HepG2 (cell line): ENCODE data around the gene TMEM121. TPM values are rescaled to one million over a fixed set of nuclear protein-coding genes. Genes with fewer than 3 reads are reported as not detected.
A peak's percentile ranks its signal among the peaks of the same experiment; 100 is the strongest.

Experiments
- ATAC-seq: fragments of 200-7000 bp; cut with Tn5 transposase; 3 replicates; pipeline ENCODE4 v1.9.1; 2020; ENCODE audit warnings: mild to moderate bottlenecking, moderate library complexity
- BruUV-seq: library from RNA; stranded (reverse); fragments of 400-500 nt; replicated peaks from 2 replicates; lab custom pipeline; 2021; lab: Mats Ljungman, UMichigan
- CTCF ChIA-PET: fragments of 300-600 bp; formaldehyde crosslinking; extraction: SDS; loops from one replicate; lab custom pipeline; 2021; ENCODE audit warnings: low total read pairs, inconsistent platforms, low intra/inter-chr PET ratio; lab: Yijun Ruan, JAX
- POLR2A ChIA-PET: fragments of 350-600 bp; sonication (Branson Sonifier 250); formaldehyde crosslinking; loops from one replicate; lab custom pipeline; 2020; ENCODE audit warnings: antibody characterized with exemption, inconsistent platforms; lab: Yijun Ruan, JAX
- DNase-seq: peaks from one replicate; pipeline ENCODE4 v3.0.0-alpha.2; 2015; ENCODE audit warnings: low spot score
- FAIRE-seq: peaks from 3 replicates; lab custom pipeline; 2011; peaks lifted over from hg19 to GRCh38; lab: Jason Lieb, UNC
- H2AFZ ChIP-seq: one replicate; pipeline ENCODE4 v1.6.1; 2011; ENCODE audit warnings: low read length, inconsistent platforms
- H3K27ac ChIP-seq: fragments of 300-600 bp; 3 replicates; pipeline ENCODE4 v1.8.0; 2011; ENCODE audit warnings: mixed run types, mild to moderate bottlenecking, mixed read lengths, low read length, inconsistent platforms; ENCODE audit not compliant: insufficient read depth; ENCODE audit errors: extremely low read length
- H3K27me3 ChIP-seq, 2 experiments: fragments of 200-600 bp in 1 of 2; 2 replicates in 1 of 2; 3 replicates in 1 of 2; pipeline versions ENCODE4 v1.6.0 to v1.8.0; 2011; ENCODE audit warnings: low read length in 2 of 2, mild to moderate bottlenecking in 2 of 2, moderate library complexity in 2 of 2, inconsistent platforms in 1 of 2; ENCODE audit not compliant: insufficient read depth in 2 of 2, control insufficient read depth in 1 of 2
- H3K36me3 ChIP-seq, 2 experiments: fragments of 200-600 bp in 1 of 2; replicated peaks in 1 of 2; 2 replicates in 1 of 2; 3 replicates in 1 of 2; pipeline versions ENCODE4 v1.5.1 to v1.8.0; 2011; ENCODE audit warnings: low read length in 2 of 2, inconsistent platforms in 1 of 2; ENCODE audit not compliant: insufficient read depth in 2 of 2, control insufficient read depth in 1 of 2
- H3K4me1 ChIP-seq: 2 replicates; pipeline ENCODE4 v1.5.1; 2012; ENCODE audit warnings: low read length, inconsistent platforms; ENCODE audit not compliant: insufficient read depth
- H3K4me2 ChIP-seq: 2 replicates; pipeline ENCODE4 v1.6.0; 2011; ENCODE audit warnings: low read depth, low read length, inconsistent platforms
- H3K4me3 ChIP-seq, 3 experiments: fragments of 200-600 bp in 1 of 3; sonication (generic), shearing (Covaris generic) in 1 of 3; replicated peaks in 1 of 3; 2 replicates each; pipeline ENCODE4 v1.5.1; 2011 to 2016; ENCODE audit warnings: low read length in 3 of 3, inconsistent platforms in 2 of 3, low read depth in 2 of 3, mild to moderate bottlenecking in 2 of 3, control low read depth in 1 of 3, mixed read lengths in 1 of 3; ENCODE audit not compliant: insufficient read depth in 1 of 3
- H3K79me2 ChIP-seq: one replicate; pipeline ENCODE4 v1.6.1; 2011; ENCODE audit warnings: low read length, inconsistent platforms; ENCODE audit not compliant: insufficient read depth
- H3K9ac ChIP-seq: 2 replicates; pipeline ENCODE4 v1.6.0; 2011; ENCODE audit warnings: mild to moderate bottlenecking, low read depth, low read length, inconsistent platforms; ENCODE audit not compliant: insufficient read depth
- H3K9me3 ChIP-seq: 2 replicates; pipeline ENCODE4 v1.5.1; 2012; ENCODE audit warnings: mild to moderate bottlenecking, low read length
- H4K20me1 ChIP-seq: 2 replicates; pipeline ENCODE4 v1.6.0; 2011; ENCODE audit warnings: inconsistent platforms, mild to moderate bottlenecking, low read length, moderate library complexity; ENCODE audit not compliant: insufficient read depth
- BRF2 ChIP-seq: sonication (generic); formaldehyde crosslinking; IDR thresholded peaks from 2 replicates; pipeline ENCODE4 v1.8.1; 2022; ENCODE audit warnings: mild to moderate bottlenecking, missing genetic modification reagents
- FOSL2 ChIP-seq: sonication (generic); formaldehyde crosslinking; IDR thresholded peaks from 2 replicates; pipeline ENCODE4 v1.4.0; 2020; ENCODE audit warnings: missing genetic modification reagents
- GTF3A ChIP-seq: sonication (generic); formaldehyde crosslinking; conservative IDR thresholded peaks from 2 replicates; pipeline ENCODE4 v1.4.0; 2020; ENCODE audit warnings: mild to moderate bottlenecking, missing genetic modification reagents
- SNAI1 ChIP-seq: sonication (generic); formaldehyde crosslinking; IDR thresholded peaks from 2 replicates; pipeline ENCODE4 v1.5.0; 2020; ENCODE audit warnings: mild to moderate bottlenecking, missing genetic modification reagents, borderline replicate concordance
- ZNF234 ChIP-seq: sonication (generic); formaldehyde crosslinking; conservative IDR thresholded peaks from 2 replicates; pipeline ENCODE4 v1.5.1; 2020; ENCODE audit warnings: mild to moderate bottlenecking, missing genetic modification reagents
- ZNF451 ChIP-seq: sonication (generic); formaldehyde crosslinking; IDR thresholded peaks from 2 replicates; pipeline ENCODE4 v1.5.0; 2020; ENCODE audit warnings: mild to moderate bottlenecking, missing genetic modification reagents
- ZNF512 ChIP-seq: sonication (generic); formaldehyde crosslinking; IDR thresholded peaks from 2 replicates; pipeline ENCODE4 v1.4.0; 2020; ENCODE audit warnings: mild to moderate bottlenecking, missing genetic modification reagents
- ZNF563 ChIP-seq: sonication (generic); formaldehyde crosslinking; IDR thresholded peaks from 2 replicates; pipeline ENCODE4 v1.8.0; 2022; ENCODE audit warnings: mild to moderate bottlenecking, moderate library complexity, missing genetic modification reagents
- ZNF598 ChIP-seq: sonication (generic); formaldehyde crosslinking; IDR thresholded peaks from 2 replicates; pipeline ENCODE4 v1.5.1; 2020; ENCODE audit warnings: mild to moderate bottlenecking, missing genetic modification reagents, borderline replicate concordance
- ZNF687 ChIP-seq: sonication (generic); formaldehyde crosslinking; IDR thresholded peaks from 2 replicates; pipeline ENCODE4 v1.5.1; 2020; ENCODE audit warnings: mild to moderate bottlenecking, missing genetic modification reagents, moderate library complexity
- ZNF768 ChIP-seq: sonication (generic); formaldehyde crosslinking; IDR thresholded peaks from 2 replicates; pipeline ENCODE4 v1.4.0; 2020; ENCODE audit warnings: missing genetic modification reagents
- ZSCAN21 ChIP-seq: sonication (generic); formaldehyde crosslinking; IDR thresholded peaks from 2 replicates; pipeline ENCODE4 v1.8.0; 2022; ENCODE audit warnings: mild to moderate bottlenecking, missing genetic modification reagents, moderate library complexity, borderline replicate concordance
- WGBS: methylation state at CpG from one replicate; pipeline ENCODE4 v1.1.6; 2017; ENCODE audit warnings: low lambda C conversion rate; 5-methylcytosine and 5-hydroxymethylcytosine counted together
- in situ Hi-C: cut with HindIII; loops from 2 replicates; pipeline ENCODE4 v1.10.0; 2017; ENCODE audit warnings: low pct_unique_long_range_greater_than_20kb; ENCODE audit not compliant: extremely low pct_ligation_motif_present
- intact Hi-C: fragments of 100-400 bp; cut with micrococcal nuclease; formaldehyde crosslinking; loops from one replicate; pipeline ENCODE4 v1.10.0; 2022; ENCODE audit not compliant: unreplicated experiment
- polyA plus RNA-seq, 8 experiments: library from polyadenylated mRNA; depleted of rRNA in 3 of 8; stranded (reverse) in 7 of 8; unstranded in 1 of 8; fragments of >200 nt; fragmentation: Illumina TruSeq in 4 of 8; extraction: Trizol in 4 of 8; gene quantifications; 2 replicates each; pipeline versions ENCODE4 v1.2.1 to v1.2.3, GENCODE V29; 2011 to 2016; ENCODE audit warnings: low read depth in 4 of 8, missing spikeins in 1 of 8, mixed read lengths in 1 of 8; ENCODE audit not compliant: insufficient read depth in 1 of 8
- total RNA-seq, 5 experiments: library from RNA; depleted of rRNA; stranded (reverse); fragments of >200 nt; fragmentation: Illumina TruSeq; extraction: Trizol; gene quantifications; 2 replicates each; pipeline ENCODE4 v1.2.3, GENCODE V29; 2016; ENCODE audit warnings: low read depth in 1 of 5

The TMEM121 gene
- total and polyA plus RNA-seq, 2 of the 13 experiments (the other 11 are each of a cell fraction or from before 2014, with no cell fraction given): 6.6 to 19.0 TPM

- POLR2A ChIA-PET: interaction anchor here (0.9 to 1.4 kb wide), 4 partner anchors 9 to 176 kb away, joined by 3 to 4 read pairs (median 3); partner anchors contain the start of genes BRF1 and CRIP1
- peaks cover 45% of the 10 kb centered on the region for H3K4me1 ChIP-seq
- TF ChIP-seq ZNF598 (0 out of 2 replicates have a peak, but pooled peaks have one; percentile 7), ZNF768 (CRISPR knock-in tag) (0 out of 2 replicates have a peak, but pooled peaks have one; percentile 0), ZNF687 (0 out of 2 replicates have a peak, but pooled peaks have one; percentile 27), ZNF563 (CRISPR knock-in tag) (0 out of 2 replicates have a peak, but pooled peaks have one; percentile 48), ZNF512 (CRISPR knock-in tag) (no peak), ZSCAN21 (CRISPR knock-in tag) (no peak), SNAI1 (0 out of 2 replicates have a peak, but pooled peaks have one; percentile 0), ZNF451 (CRISPR knock-in tag) (0 out of 2 replicates have a peak, but pooled peaks have one; percentile 56), GTF3A (CRISPR knock-in tag) (no peak), BRF2 (CRISPR knock-in tag) (no peak), FOSL2 (CRISPR knock-in tag) (no peak), ZNF234 (no peak)
Measured at GRCh38 chr14:105476831-105477659, 49.3 kb upstream of the TMEM121 start.

More at GRCh38 chr14:105476831-105477659, 49.3 kb upstream of the TMEM121 start:
- DNase-seq (no peak), FAIRE-seq (no peak), ATAC-seq (no peak)
- Histone ChIP-seq H3K9me3 (no peaks in the 10 kb centered on the region), H3K4me3 (peak overlapping the region; percentile 71 to 83 (median 81)), H3K27me3 (peaks cover 0 to 4% of the 10 kb centered on the region in 2 experiments; a peak in 2 of 5 replicates), H4K20me1 (0 out of 2 replicates have a peak, but pooled peaks cover 2% of the 10 kb centered on the region), H3K36me3 (no peaks in the 10 kb centered on the region), H2AFZ (no peak overlapping the region), H3K4me2 (peak overlapping the region; percentile 99), H3K79me2 (no peaks in the 10 kb centered on the region), H3K27ac (peak overlapping the region; percentile 82), H3K9ac (peak overlapping the region; percentile 78)
- in situ Hi-C loops (no loop called here), intact Hi-C loops (no loop called here)
- no TSS peak for BruUV-seq
- 92% methylated on average over 9 of the region's 16 CpGs for WGBS
- CTCF ChIA-PET: no interaction called here
